Neural progenitor cell (in vitro differentiated cells): ENCODE measurements around the gene PSD4. TPM values are rescaled to one million over a fixed set of nuclear protein-coding genes. Genes with fewer than 3 reads are reported as not detected.

Experiments
- DNase-seq: peaks from one replicate; pipeline ENCODE4 v3.0.0-alpha.2; 2016; ENCODE audit warnings: low spot score
- H2AFZ ChIP-seq: fragments of 200-600 bp; sonication (generic); replicated peaks from 2 replicates; pipeline ENCODE4 v1.6.1; 2016; ENCODE audit warnings: antibody characterized with exemption
- H3F3A ChIP-seq: fragments of 200-600 bp; sonication (generic); 2 replicates; pipeline ENCODE4 v1.6.1; 2016; ENCODE audit warnings: antibody characterized with exemption, low read depth
- H3K27ac ChIP-seq: fragments of 200-600 bp; sonication (generic); 2 replicates; pipeline ENCODE4 v1.5.1; 2016; ENCODE audit warnings: mild to moderate bottlenecking
- H3K27me3 ChIP-seq: fragments of 200-600 bp; sonication (generic); 2 replicates; pipeline ENCODE4 v1.6.1; 2016; ENCODE audit warnings: mild to moderate bottlenecking, moderate library complexity
- H3K36me3 ChIP-seq: fragments of 200-600 bp; sonication (generic); 2 replicates; pipeline ENCODE4 v1.5.1; 2016
- H3K4me1 ChIP-seq: fragments of 200-600 bp; sonication (generic); 2 replicates; pipeline ENCODE4 v1.6.1; 2016; ENCODE audit warnings: mixed run types
- H3K4me2 ChIP-seq: fragments of 200-600 bp; sonication (generic); 2 replicates; pipeline ENCODE4 v1.6.1; 2016
- H3K4me3 ChIP-seq: fragments of 200-600 bp; sonication (generic); 2 replicates; pipeline ENCODE4 v1.5.1; 2016
- H3K79me2 ChIP-seq: fragments of 200-600 bp; sonication (generic); 2 replicates; pipeline ENCODE4 v1.6.1; 2016; ENCODE audit warnings: low read depth
- H3K9ac ChIP-seq: fragments of 200-600 bp; sonication (generic); 2 replicates; pipeline ENCODE4 v1.6.1; 2016
- H3K9me3 ChIP-seq: fragments of 200-600 bp; sonication (generic); 2 replicates; pipeline ENCODE4 v1.5.1; 2016; ENCODE audit warnings: low read depth
- H4K20me1 ChIP-seq: fragments of 200-600 bp; sonication (generic); 2 replicates; pipeline ENCODE4 v1.6.1; 2016; ENCODE audit warnings: low read depth
- H3K27ac Mint-ChIP-seq: 3 replicates; pipeline ENCODE4 v1.8.0; 2021; ENCODE audit warnings: mixed read lengths
- H3K27me3 Mint-ChIP-seq: 2 replicates; pipeline ENCODE4 v1.8.0; 2022; ENCODE audit warnings: low read depth, mild to moderate bottlenecking, inconsistent platforms, moderate library complexity, mixed read lengths; ENCODE audit not compliant: insufficient read depth
- H3K36me3 Mint-ChIP-seq: 3 replicates; pipeline ENCODE4 v1.8.0; 2021; ENCODE audit warnings: mixed read lengths
- H3K4me1 Mint-ChIP-seq: 3 replicates; pipeline ENCODE4 v1.8.0; 2021; ENCODE audit warnings: mixed read lengths
- H3K4me3 Mint-ChIP-seq: 3 replicates; pipeline ENCODE4 v1.8.0; 2021; ENCODE audit warnings: mild to moderate bottlenecking, moderate library complexity, mixed read lengths
- H3K9me3 Mint-ChIP-seq: 3 replicates; pipeline ENCODE4 v1.8.0; 2020; ENCODE audit warnings: mixed read lengths
- CTCF ChIP-seq: fragments of 200-600 bp; sonication (generic); IDR thresholded peaks from 2 replicates; pipeline ENCODE4 v1.5.1; 2017; ENCODE audit warnings: antibody characterized with exemption, mild to moderate bottlenecking
- EZH2 ChIP-seq: fragments of 200-600 bp; sonication (generic); IDR thresholded peaks from 2 replicates; pipeline ENCODE4 v1.6.1; 2017; ENCODE audit warnings: antibody characterized with exemption, mild to moderate bottlenecking, moderate library complexity
- EZH2phosphoT487 ChIP-seq: fragments of 200-600 bp; sonication (generic); IDR thresholded peaks from 2 replicates; pipeline ENCODE4 v1.6.1; 2017; ENCODE audit warnings: antibody characterized with exemption
- total RNA-seq: library from RNA; depleted of rRNA; stranded (reverse); fragments of >200 nt; gene quantifications from 2 replicates; pipeline ENCODE4 v1.2.3, GENCODE V29; 2015; ENCODE audit warnings: low replicate concordance

The PSD4 gene
- total RNA-seq, 1 donor from 2014 or later = 0.02 TPM

- Mint-ChIP-seq H3K27me3 (peaks cover 21% of the 10 kb centered on the region), H3K36me3 (peaks cover 4% of the 10 kb centered on the region), H3K9me3 (peaks cover 8% of the 10 kb centered on the region), H3K4me1 (peaks cover 60% of the 10 kb centered on the region), H3K27ac (no peak overlapping the region), H3K4me3 (no peak overlapping the region)
- H3K4me3 ChIP-seq = no peak overlapping the region
- H3K4me2 ChIP-seq = no peak overlapping the region
- no peak for DNase-seq
- peaks cover 18% of the 10 kb centered on the region for H3K4me1 ChIP-seq
- H3F3A ChIP-seq = peaks cover 12% of the 10 kb centered on the region
- no peak overlapping the region for H3K9ac ChIP-seq
- H3K27me3 ChIP-seq = no peaks in the 10 kb centered on the region
- H3K27ac ChIP-seq = no peak overlapping the region
- no peaks in the 10 kb centered on the region for H3K36me3 ChIP-seq
- H2AFZ ChIP-seq = no peak overlapping the region
- no peak for TF ChIP-seq EZH2
- TF ChIP-seq CTCF = no peak
- TF ChIP-seq EZH2phosphoT487 = no peak
- H4K20me1 ChIP-seq = no peaks in the 10 kb centered on the region
- no peaks in the 10 kb centered on the region for H3K9me3 ChIP-seq
- no peaks in the 10 kb centered on the region for H3K79me2 ChIP-seq
These were observed 55.4 kb downstream of the PSD4 start for GRCh38 chr2:113228991-113229716.

DNA sequence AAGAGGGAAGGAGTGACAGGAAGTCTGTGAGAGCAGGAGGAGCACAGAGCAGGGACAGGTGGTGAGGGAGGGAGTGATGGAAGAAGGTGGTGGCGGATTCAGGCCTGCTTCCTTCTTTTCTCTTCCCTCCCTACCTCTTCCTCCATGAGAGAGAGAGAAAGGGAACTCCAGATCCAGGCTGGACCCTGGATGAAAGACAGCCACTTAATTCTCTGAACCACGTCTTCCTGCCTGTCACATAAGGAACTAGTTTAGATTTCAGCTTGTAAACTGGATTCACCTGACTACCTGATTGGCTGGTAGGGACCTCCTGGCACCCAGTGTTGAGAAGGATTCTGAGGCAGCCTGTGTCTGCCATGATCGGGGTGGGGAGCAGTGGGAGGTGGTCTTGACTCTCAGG, 56.0 kb downstream of the PSD4 start:
- H3K4me2 ChIP-seq = no peak overlapping the region
- no peaks in the 10 kb centered on the region for H3K27me3 ChIP-seq
- peaks cover 17% of the 10 kb centered on the region for H3K4me1 ChIP-seq
- no peaks in the 10 kb centered on the region for H3K36me3 ChIP-seq
- no peak for DNase-seq
- Mint-ChIP-seq H3K27me3 (peaks cover 21% of the 10 kb centered on the region), H3K27ac (no peak overlapping the region), H3K4me1 (peaks cover 56% of the 10 kb centered on the region), H3K4me3 (no peak overlapping the region), H3K9me3 (peaks cover 6% of the 10 kb centered on the region), H3K36me3 (peaks cover 5% of the 10 kb centered on the region)
- H4K20me1 ChIP-seq = no peaks in the 10 kb centered on the region
- no peaks in the 10 kb centered on the region for H3K79me2 ChIP-seq
- H2AFZ ChIP-seq = peak overlapping the region; percentile 17
- no peak overlapping the region for H3K27ac ChIP-seq
- peaks cover 12% of the 10 kb centered on the region for H3F3A ChIP-seq
- no peak for TF ChIP-seq EZH2phosphoT487
- TF ChIP-seq EZH2 = no peak
- TF ChIP-seq CTCF = no peak
- H3K4me3 ChIP-seq = no peak overlapping the region
- H3K9ac ChIP-seq = no peak overlapping the region
- H3K9me3 ChIP-seq = no peaks in the 10 kb centered on the region

DNA sequence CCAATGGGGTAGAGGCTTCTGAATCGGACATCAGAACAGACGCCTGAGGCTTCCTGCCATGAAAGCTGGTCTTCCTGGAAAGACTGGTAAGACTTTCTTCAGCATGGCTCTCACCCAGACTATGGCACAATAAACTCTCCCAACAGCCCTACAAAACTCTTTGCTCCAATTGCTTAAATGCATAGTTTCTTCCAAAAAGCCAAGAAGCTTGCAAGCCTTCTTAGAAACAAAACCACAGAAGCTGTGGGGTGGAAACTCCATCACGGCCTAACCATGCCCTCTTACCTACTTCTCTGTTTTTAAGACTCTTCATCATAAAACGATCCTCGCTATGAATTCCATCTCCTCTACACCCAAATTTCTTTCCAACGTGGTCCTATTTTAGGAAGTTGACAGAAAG, 56.8 kb downstream of the PSD4 start:
- no peaks in the 10 kb centered on the region for H3K79me2 ChIP-seq
- H3K4me3 ChIP-seq = no peak overlapping the region
- no peaks in the 10 kb centered on the region for H3K9me3 ChIP-seq
- H3K4me1 ChIP-seq = peaks cover 9% of the 10 kb centered on the region
- H3K9ac ChIP-seq = no peak overlapping the region
- peak overlapping the region; percentile 72 for H3K27ac Mint-ChIP-seq
- peaks cover 8% of the 10 kb centered on the region for H3K9me3 Mint-ChIP-seq
- no peak overlapping the region for H2AFZ ChIP-seq
- H3K27me3 Mint-ChIP-seq = peaks cover 21% of the 10 kb centered on the region
- no peaks in the 10 kb centered on the region for H4K20me1 ChIP-seq
- H3F3A ChIP-seq = peaks cover 6% of the 10 kb centered on the region
- peaks cover 49% of the 10 kb centered on the region for H3K4me1 Mint-ChIP-seq
- H3K36me3 ChIP-seq = no peaks in the 10 kb centered on the region
- no peak overlapping the region for H3K4me2 ChIP-seq
- H3K36me3 Mint-ChIP-seq = peaks cover 7% of the 10 kb centered on the region
- H3K27me3 ChIP-seq = no peaks in the 10 kb centered on the region
- no peak for DNase-seq
- H3K4me3 Mint-ChIP-seq = no peak overlapping the region
- TF ChIP-seq EZH2phosphoT487 = no peak
- TF ChIP-seq EZH2 = no peak
- no peak for TF ChIP-seq CTCF
- no peak overlapping the region for H3K27ac ChIP-seq
